HCT116 (cell line): ENCODE results near the gene USH1G. TPM values are rescaled to one million over a fixed set of nuclear protein-coding genes. Genes with fewer than 3 reads are reported as not detected.

Experiments
- ATAC-seq: fragments of 200-7000 bp; cut with Tn5 transposase; 2 replicates; pipeline ENCODE4 v1.9.1; 2020; ENCODE audit warnings: mild to moderate bottlenecking, moderate library complexity
- BruUV-seq: library from RNA; stranded (reverse); fragments of 400-500 nt; replicated peaks from 2 replicates; lab custom pipeline; 2021; lab: Mats Ljungman, UMichigan
- CTCF ChIA-PET: fragments of 300-600 bp; sonication (Branson Sonifier 250); formaldehyde crosslinking; loops from one replicate; lab custom pipeline; 2021; ENCODE audit warnings: antibody characterized with exemption; lab: Charles Lee
- POLR2A ChIA-PET: fragments of 300-600, 350-600 bp; sonication (Branson Sonifier 250); formaldehyde crosslinking; loops from one replicate; lab custom pipeline; 2021; ENCODE audit warnings: antibody characterized with exemption; lab: Charles Lee
- RAD21 ChIA-PET, 2 experiments: fragments of 300-600 bp; sonication (Branson Sonifier 250); formaldehyde crosslinking; loops; one replicate each; lab custom pipeline; 2023; ENCODE audit warnings: low total read pairs in 2 of 2; ENCODE audit not compliant: uncharacterized antibody in 2 of 2, unreplicated experiment in 2 of 2, low non-redundant PET in 1 of 2; lab: Charles Lee
- DNase-seq: peaks from one replicate; pipeline ENCODE4 v3.0.0-alpha.2; 2010; ENCODE audit warnings: low read depth, low spot score
- H2AFZ ChIP-seq: fragments of 200-600 bp; shearing (Covaris generic), sonication (generic); 2 replicates; pipeline ENCODE4 v1.6.1; 2017; ENCODE audit warnings: low read depth, mixed run types, mixed read lengths, antibody characterized with exemption, low read length; ENCODE audit not compliant: poor library complexity, severe bottlenecking
- H3K27ac ChIP-seq: 2 replicates; pipeline ENCODE4 v1.5.1; 2012; ENCODE audit warnings: low read depth, low read length
- H3K27me3 ChIP-seq: fragments of 200-600 bp; sonication (generic); 2 replicates; pipeline ENCODE4 v1.6.1; 2016; ENCODE audit warnings: mixed run types, low read length, mixed read lengths; ENCODE audit not compliant: insufficient read depth
- H3K36me3 ChIP-seq, 2 experiments: fragments of 200-500 bp in 1 of 2; fragments of 200-600 bp in 1 of 2; sonication (Bioruptor generic) in 1 of 2; sonication (generic) in 1 of 2; 2 replicates each; pipeline versions ENCODE4 v1.5.1 to v1.6.1; 2014 to 2016; ENCODE audit warnings: low read length in 2 of 2, inconsistent platforms in 1 of 2, mixed read lengths in 1 of 2, mixed run types in 1 of 2; ENCODE audit not compliant: insufficient read depth in 2 of 2, control insufficient read depth in 1 of 2
- H3K4me1 ChIP-seq, 2 experiments: fragments of 200-600 bp in 1 of 2; sonication (generic) in 1 of 2; 2 replicates each; pipeline versions ENCODE4 v1.5.1 to v1.6.1; 2012 to 2017; ENCODE audit warnings: low read length in 2 of 2, inconsistent platforms in 1 of 2, mild to moderate bottlenecking in 1 of 2, mixed read lengths in 1 of 2, mixed run types in 1 of 2, moderate library complexity in 1 of 2; ENCODE audit not compliant: insufficient read depth in 2 of 2, control insufficient read depth in 1 of 2
- H3K4me2 ChIP-seq: fragments of 200-600 bp; sonication (generic); 2 replicates; pipeline ENCODE4 v1.6.1; 2017; ENCODE audit warnings: mixed run types, low read length, mixed read lengths
- H3K4me3 ChIP-seq, 2 experiments: fragments of 200-600 bp in 1 of 2; sonication (generic) in 1 of 2; replicated peaks in 1 of 2; 2 replicates each; pipeline ENCODE4 v1.5.1; 2011 to 2016; ENCODE audit warnings: low read length in 2 of 2, control low read depth in 1 of 2, low read depth in 1 of 2, mild to moderate bottlenecking in 1 of 2, mixed read lengths in 1 of 2, mixed run types in 1 of 2
- H3K79me2 ChIP-seq: fragments of 200-600 bp; sonication (generic); 2 replicates; pipeline ENCODE4 v1.6.1; 2017; ENCODE audit warnings: mild to moderate bottlenecking, mixed run types, low read length, moderate library complexity, mixed read lengths; ENCODE audit not compliant: insufficient read depth
- H3K9ac ChIP-seq: fragments of 200-600 bp; sonication (generic); 2 replicates; pipeline ENCODE4 v1.6.1; 2016; ENCODE audit warnings: low read length, mixed read lengths
- H3K9me2 ChIP-seq: fragments of 200-600 bp; sonication (generic), shearing (Covaris generic); 2 replicates; pipeline ENCODE4 v1.6.1; 2017; ENCODE audit warnings: mixed run types, mild to moderate bottlenecking, moderate library complexity; ENCODE audit not compliant: insufficient read depth
- H3K9me3 ChIP-seq, 2 experiments: fragments of 200-500 bp in 1 of 2; fragments of 200-600 bp in 1 of 2; sonication (Bioruptor generic) in 1 of 2; sonication (generic) in 1 of 2; 2 replicates each; pipeline ENCODE4 v1.6.1; 2014 to 2017; ENCODE audit warnings: low read length in 2 of 2, mixed read lengths in 2 of 2, inconsistent platforms in 1 of 2, low read depth in 1 of 2, mild to moderate bottlenecking in 1 of 2, mixed run types in 1 of 2, moderate library complexity in 1 of 2; ENCODE audit not compliant: control insufficient read depth in 1 of 2, insufficient read depth in 1 of 2
- H4K20me1 ChIP-seq: fragments of 200-600 bp; sonication (generic), shearing (Covaris generic); 2 replicates; pipeline ENCODE4 v1.6.1; 2017; ENCODE audit warnings: mixed run types, mild to moderate bottlenecking, moderate library complexity; ENCODE audit not compliant: insufficient read depth
- CBX3 ChIP-seq: IDR thresholded peaks from 2 replicates; pipeline ENCODE4 v1.6.1; 2012; ENCODE audit warnings: low read depth
- CEBPB ChIP-seq: IDR thresholded peaks from 2 replicates; pipeline ENCODE4 v1.6.1; 2012; ENCODE audit warnings: low read depth
- EGR1 ChIP-seq: IDR thresholded peaks from 2 replicates; pipeline ENCODE4 v1.6.1; 2012; ENCODE audit warnings: low read depth
- ELF1 ChIP-seq: IDR thresholded peaks from 2 replicates; pipeline ENCODE4 v1.6.1; 2012; ENCODE audit warnings: low read depth, borderline replicate concordance
- EZH2 ChIP-seq: fragments of 200-600 bp; sonication (generic); IDR thresholded peaks from 2 replicates; pipeline ENCODE4 v1.6.1; 2017; ENCODE audit warnings: antibody characterized with exemption, mixed run types
- EZH2phosphoT487 ChIP-seq: fragments of 200-600 bp; IDR thresholded peaks from 2 replicates; pipeline ENCODE4 v1.6.1; 2018; ENCODE audit warnings: antibody characterized with exemption, borderline replicate concordance
- FOSL1 ChIP-seq: IDR thresholded peaks from 2 replicates; pipeline ENCODE4 v1.6.1; 2012; ENCODE audit warnings: low read depth
- JUND ChIP-seq: IDR thresholded peaks from 2 replicates; pipeline ENCODE4 v1.6.1; 2012
- POLR2A ChIP-seq: IDR thresholded peaks from 2 replicates; pipeline ENCODE4 v1.7.0; 2011; ENCODE audit warnings: borderline replicate concordance; ENCODE audit not compliant: insufficient read depth, insufficient read length; ENCODE audit errors: extremely low read depth
- POLR2AphosphoS5 ChIP-seq: IDR thresholded peaks from 2 replicates; pipeline ENCODE4 v1.6.1; 2011; ENCODE audit warnings: mild to moderate bottlenecking, low read depth, low read length, moderate library complexity
- RAD21 ChIP-seq: IDR thresholded peaks from 2 replicates; pipeline ENCODE4 v1.6.1; 2012; ENCODE audit warnings: low read depth, mild to moderate bottlenecking
- SP1 ChIP-seq: IDR thresholded peaks from 2 replicates; pipeline ENCODE4 v1.6.1; 2012; ENCODE audit warnings: low read depth
- SRF ChIP-seq: IDR thresholded peaks from 2 replicates; pipeline ENCODE4 v1.6.1; 2012; ENCODE audit warnings: low read depth
- TCF7L2 ChIP-seq: IDR thresholded peaks from 2 replicates; pipeline ENCODE4 v1.7.0; 2011; ENCODE audit warnings: borderline replicate concordance, inconsistent platforms; ENCODE audit not compliant: insufficient read depth, insufficient read length; ENCODE audit errors: extremely low read depth
- YY1 ChIP-seq: IDR thresholded peaks from 2 replicates; pipeline ENCODE4 v1.6.1; 2011; ENCODE audit warnings: low read length, low read depth, moderate library complexity, mild to moderate bottlenecking; ENCODE audit not compliant: insufficient replicate concordance; ENCODE audit errors: extremely low read depth
- ZFX ChIP-seq: fragments of 450-650 bp; IDR thresholded peaks from 2 replicates; pipeline ENCODE4 v1.6.1; 2017
- ZNF274 ChIP-seq: fragments of 200-500 bp; sonication (Bioruptor generic); IDR thresholded peaks from 2 replicates; pipeline ENCODE4 v1.6.1; 2014; ENCODE audit warnings: mild to moderate bottlenecking, low read depth, low read length, inconsistent platforms
- intact Hi-C: fragments of 100-400 bp; cut with micrococcal nuclease; formaldehyde crosslinking; loops from 2 replicates; pipeline ENCODE4 v1.10.0; 2022
- total RNA-seq: library from RNA; stranded (reverse); gene quantifications from one replicate; pipeline ENCODE4 v1.2.1, GENCODE V29; 2021; ENCODE audit not compliant: unreplicated experiment
- TF ChIP-seq, protein P1 (sequence below): IDR thresholded peaks from 2 replicates; pipeline ENCODE4 v1.6.1; 2012
- TF ChIP-seq, protein P2 (sequence below): IDR thresholded peaks from 2 replicates; pipeline ENCODE4 v1.6.1; 2011; ENCODE audit warnings: mild to moderate bottlenecking, low read length, moderate library complexity; ENCODE audit not compliant: insufficient replicate concordance; ENCODE audit errors: extremely low read depth
- TF ChIP-seq, protein P3 (sequence below): IDR thresholded peaks from 2 replicates; pipeline ENCODE4 v1.6.1; 2012; ENCODE audit warnings: low read depth

The USH1G gene
- total RNA-seq, 1 experiment from 2014 or later: 3.1 TPM

DNA sequence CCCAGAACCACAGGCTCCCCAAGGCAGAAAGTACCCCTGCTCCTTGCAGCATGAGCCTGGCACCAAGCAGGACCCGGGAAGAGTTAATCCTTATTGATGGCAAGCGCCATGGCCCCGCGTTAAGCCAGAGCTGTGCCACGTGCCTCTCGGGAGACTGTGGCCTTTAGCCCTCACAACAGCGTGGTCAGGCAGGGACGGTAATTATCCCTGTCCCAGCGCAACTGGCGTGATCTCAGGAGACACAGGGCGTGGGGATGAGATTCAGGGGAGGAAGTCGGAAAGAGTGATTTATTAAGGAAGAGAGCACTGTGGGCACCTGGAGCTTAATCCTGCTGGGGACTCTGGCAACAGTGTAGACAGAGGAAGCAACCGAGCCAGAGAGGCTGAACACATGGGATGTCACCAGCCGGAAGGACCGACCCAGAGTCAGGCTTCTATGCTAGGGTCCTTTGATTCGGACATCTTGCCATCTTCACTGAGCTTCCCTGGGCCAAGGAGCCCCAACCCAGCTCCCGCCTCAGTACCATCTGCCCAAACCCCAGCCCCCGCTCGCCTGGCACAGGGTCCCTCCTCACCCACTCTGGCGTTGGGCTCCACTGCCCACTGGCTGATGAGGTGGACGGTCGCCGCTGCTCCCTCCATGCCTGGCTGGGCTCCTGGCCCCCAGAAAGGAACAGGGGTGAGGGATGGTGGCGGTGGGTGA lies 29.5 kb upstream of the USH1G start:
- CTCF ChIA-PET: interaction anchor here (1.5 kb wide), 1 partner anchor 9 kb away, joined by 8 read pairs; no protein-coding TSS in a partner anchor
- intact Hi-C loops: no loop called here

More for the DNA sequence above, 29.5 kb upstream of the USH1G start:
- H3K36me3 ChIP-seq: no peaks in the 10 kb centered on the region
- H3K9ac ChIP-seq: no peak overlapping the region
- BruUV-seq: no TSS peak
- H3K27ac ChIP-seq: no peak overlapping the region
- no peaks in the 10 kb centered on the region for H3K9me3 ChIP-seq
- no peak overlapping the region for H3K4me2 ChIP-seq
- H3K9me2 ChIP-seq: no peaks in the 10 kb centered on the region
- no peak for DNase-seq
- TF ChIP-seq, protein P1, sequence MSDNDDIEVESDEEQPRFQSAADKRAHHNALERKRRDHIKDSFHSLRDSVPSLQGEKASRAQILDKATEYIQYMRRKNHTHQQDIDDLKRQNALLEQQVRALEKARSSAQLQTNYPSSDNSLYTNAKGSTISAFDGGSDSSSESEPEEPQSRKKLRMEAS: no peak
- TF ChIP-seq FOSL1: no peak
- TF ChIP-seq ELF1: no peak
- TF ChIP-seq ZNF274: no peak
- TF ChIP-seq JUND: no peak
- no peak for TF ChIP-seq POLR2AphosphoS5
- no peak for TF ChIP-seq ZFX
- no peak for TF ChIP-seq SP1
- TF ChIP-seq EZH2: no peak
- TF ChIP-seq, protein P2, sequence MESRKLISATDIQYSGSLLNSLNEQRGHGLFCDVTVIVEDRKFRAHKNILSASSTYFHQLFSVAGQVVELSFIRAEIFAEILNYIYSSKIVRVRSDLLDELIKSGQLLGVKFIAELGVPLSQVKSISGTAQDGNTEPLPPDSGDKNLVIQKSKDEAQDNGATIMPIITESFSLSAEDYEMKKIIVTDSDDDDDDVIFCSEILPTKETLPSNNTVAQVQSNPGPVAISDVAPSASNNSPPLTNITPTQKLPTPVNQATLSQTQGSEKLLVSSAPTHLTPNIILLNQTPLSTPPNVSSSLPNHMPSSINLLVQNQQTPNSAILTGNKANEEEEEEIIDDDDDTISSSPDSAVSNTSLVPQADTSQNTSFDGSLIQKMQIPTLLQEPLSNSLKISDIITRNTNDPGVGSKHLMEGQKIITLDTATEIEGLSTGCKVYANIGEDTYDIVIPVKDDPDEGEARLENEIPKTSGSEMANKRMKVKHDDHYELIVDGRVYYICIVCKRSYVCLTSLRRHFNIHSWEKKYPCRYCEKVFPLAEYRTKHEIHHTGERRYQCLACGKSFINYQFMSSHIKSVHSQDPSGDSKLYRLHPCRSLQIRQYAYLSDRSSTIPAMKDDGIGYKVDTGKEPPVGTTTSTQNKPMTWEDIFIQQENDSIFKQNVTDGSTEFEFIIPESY: no peak
- no peak for TF ChIP-seq SRF
- TF ChIP-seq CEBPB: no peak
- no peak for TF ChIP-seq POLR2A
- TF ChIP-seq YY1: no peak
- TF ChIP-seq RAD21: no peak
- TF ChIP-seq CBX3: no peak
- no peak for TF ChIP-seq EGR1
- TF ChIP-seq, protein P3, sequence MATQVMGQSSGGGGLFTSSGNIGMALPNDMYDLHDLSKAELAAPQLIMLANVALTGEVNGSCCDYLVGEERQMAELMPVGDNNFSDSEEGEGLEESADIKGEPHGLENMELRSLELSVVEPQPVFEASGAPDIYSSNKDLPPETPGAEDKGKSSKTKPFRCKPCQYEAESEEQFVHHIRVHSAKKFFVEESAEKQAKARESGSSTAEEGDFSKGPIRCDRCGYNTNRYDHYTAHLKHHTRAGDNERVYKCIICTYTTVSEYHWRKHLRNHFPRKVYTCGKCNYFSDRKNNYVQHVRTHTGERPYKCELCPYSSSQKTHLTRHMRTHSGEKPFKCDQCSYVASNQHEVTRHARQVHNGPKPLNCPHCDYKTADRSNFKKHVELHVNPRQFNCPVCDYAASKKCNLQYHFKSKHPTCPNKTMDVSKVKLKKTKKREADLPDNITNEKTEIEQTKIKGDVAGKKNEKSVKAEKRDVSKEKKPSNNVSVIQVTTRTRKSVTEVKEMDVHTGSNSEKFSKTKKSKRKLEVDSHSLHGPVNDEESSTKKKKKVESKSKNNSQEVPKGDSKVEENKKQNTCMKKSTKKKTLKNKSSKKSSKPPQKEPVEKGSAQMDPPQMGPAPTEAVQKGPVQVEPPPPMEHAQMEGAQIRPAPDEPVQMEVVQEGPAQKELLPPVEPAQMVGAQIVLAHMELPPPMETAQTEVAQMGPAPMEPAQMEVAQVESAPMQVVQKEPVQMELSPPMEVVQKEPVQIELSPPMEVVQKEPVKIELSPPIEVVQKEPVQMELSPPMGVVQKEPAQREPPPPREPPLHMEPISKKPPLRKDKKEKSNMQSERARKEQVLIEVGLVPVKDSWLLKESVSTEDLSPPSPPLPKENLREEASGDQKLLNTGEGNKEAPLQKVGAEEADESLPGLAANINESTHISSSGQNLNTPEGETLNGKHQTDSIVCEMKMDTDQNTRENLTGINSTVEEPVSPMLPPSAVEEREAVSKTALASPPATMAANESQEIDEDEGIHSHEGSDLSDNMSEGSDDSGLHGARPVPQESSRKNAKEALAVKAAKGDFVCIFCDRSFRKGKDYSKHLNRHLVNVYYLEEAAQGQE: no peak
- TF ChIP-seq EZH2phosphoT487: no peak
- no peak for TF ChIP-seq TCF7L2
- ATAC-seq: no peak
- no peaks in the 10 kb centered on the region for H3K79me2 ChIP-seq
- no peaks in the 10 kb centered on the region for H3K27me3 ChIP-seq
- H3K4me3 ChIP-seq: no peak overlapping the region
- H3K4me1 ChIP-seq: peaks cover 2 to 16% of the 10 kb centered on the region in 2 experiments; a peak in 3 of 4 replicates
- POLR2A ChIA-PET: interaction anchor here (0.5 to 1.1 kb wide), 2 partner anchors 78 to 225 kb away, joined by 3 to 4 read pairs; no protein-coding TSS in a partner anchor
- RAD21 ChIA-PET: no interaction called here
- no peak overlapping the region for H2AFZ ChIP-seq
- H4K20me1 ChIP-seq: no peaks in the 10 kb centered on the region
